Stimulated activated CD4-positive, alpha-beta T cell treated with anti-CD3 and anti-CD28 coated beads, Interleukin-1b, Interleukin-23, amount 100 ng/mL, for 48 hours (primary cell): Measurements from ENCODE around the gene RNF214.
A peak's percentile ranks its signal among the peaks of the same experiment; 100 is the strongest.
"Not testable (repeated sequence)": the region's sequence is repeated elsewhere in the genome, so short reads cannot be mapped to it uniquely, and the experiment has no call there.

Experiments
- DNase-seq: peaks from one replicate; pipeline ENCODE4 v3.0.0-alpha.2; 2020

Gene RNF214

DNA sequence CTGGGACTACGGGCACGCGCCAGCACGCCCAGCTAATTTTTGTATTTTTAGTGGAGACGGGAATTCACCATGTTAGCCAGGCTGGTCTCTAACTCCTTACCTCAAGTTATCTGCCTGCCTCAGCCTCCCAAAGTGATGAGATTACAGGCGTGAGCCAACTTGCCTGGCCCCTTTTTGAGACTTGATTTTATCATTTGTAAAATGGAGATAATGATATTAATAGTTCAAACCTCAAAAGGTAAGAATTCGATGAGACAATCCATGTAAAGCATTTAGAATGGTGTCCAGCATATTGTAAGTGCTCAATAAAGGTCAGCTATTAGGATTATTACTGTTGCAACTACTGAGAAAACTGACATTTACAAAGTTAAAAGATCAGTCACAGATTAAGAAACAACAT is 86.3 kb downstream of the RNF214 start:
- no peak for DNase-seq

DNA sequence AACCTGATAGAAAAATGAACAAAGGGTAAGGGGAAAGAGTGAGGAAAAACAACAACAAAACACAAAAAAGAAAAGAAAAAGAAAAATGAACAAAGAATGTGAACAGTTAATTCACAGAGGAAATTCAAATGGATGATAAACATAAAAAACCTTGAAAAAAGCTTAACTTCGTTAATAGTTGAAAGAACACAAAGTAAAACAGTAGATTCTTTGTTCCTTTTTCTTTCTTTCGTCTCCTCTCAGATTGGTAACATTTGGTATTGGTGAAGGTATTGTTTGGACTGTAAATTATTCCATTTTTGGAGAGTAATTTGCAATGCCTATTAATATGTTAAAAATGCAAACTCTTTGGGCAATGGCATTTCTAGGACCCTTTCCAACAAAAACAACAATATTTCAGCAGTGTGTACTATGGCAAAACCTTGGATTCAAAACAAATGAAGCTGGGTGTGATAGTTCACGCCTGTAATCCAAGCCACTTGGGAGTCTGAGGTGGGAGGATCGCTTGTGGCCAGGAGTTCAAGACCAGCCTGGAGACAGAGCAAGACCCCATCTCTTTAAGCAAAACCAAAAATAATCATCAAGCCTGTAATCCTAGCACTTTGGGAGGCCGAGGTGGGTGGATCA is 86.9 kb downstream of the RNF214 start:
- no peak for DNase-seq

DNA sequence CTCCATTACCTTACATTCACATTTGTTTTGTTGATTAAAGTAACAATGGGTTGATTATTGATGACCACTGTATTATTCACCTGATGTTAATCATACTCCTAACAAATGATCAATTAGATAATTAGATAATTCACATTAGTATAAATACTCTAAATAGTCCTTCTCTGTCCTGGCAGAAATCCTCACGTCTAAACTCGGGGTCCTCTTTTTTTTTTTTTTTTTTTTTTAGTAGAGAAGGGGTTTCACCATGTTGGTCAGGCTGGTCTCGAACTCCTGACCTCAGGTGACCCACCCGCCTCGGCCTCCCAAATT is 94.7 kb downstream of the RNF214 start:
- DNase-seq, result not testable (repeated sequence)

DNA sequence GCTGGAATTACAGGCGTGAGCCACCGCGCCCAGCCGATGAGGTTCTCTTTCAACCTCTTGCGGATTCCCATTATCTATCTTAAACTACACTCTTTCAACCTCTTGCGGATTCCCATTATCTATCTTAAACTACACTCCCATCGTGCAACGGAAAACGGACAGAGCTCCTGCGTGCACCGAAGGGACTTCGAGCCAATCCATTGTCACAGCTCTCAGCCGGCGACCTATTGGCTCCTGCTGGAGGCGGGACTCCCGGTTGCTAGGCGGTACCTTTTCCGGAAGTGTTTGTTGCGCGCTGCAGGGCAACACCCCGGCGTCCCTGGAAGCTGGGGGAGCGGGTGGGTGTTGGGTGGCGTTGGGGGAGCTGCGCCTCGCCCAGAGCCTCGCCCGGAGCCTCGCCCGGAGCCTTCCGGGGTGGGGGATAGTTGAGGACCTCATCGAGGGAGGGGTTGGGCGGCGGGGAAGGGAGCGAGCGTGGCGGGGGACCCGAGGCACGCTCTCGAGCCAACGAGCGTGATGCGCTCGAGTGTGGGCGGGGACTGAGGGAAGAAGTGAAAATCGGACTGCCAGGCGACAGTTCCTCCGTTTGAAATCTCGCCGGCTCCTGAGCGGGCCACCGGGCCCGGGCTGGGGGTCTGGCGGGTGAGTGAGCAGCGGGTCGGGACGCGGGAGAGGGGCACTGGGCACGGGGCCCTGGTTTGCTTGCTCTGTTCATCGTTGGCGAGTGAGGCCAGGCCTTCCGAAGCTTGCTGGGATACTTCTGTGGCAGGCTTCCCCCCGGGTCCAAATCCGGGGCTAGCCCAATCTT is 95.3 kb downstream of the RNF214 start, which contains the start of gene CEP164:
Gene CEP164, plus strand, starts transcription at position 288 of the 808 bp plus-strand sequence. CDS start 10,733 bp downstream, outside the sequence.
- peak; percentile 95 for DNase-seq

DNA sequence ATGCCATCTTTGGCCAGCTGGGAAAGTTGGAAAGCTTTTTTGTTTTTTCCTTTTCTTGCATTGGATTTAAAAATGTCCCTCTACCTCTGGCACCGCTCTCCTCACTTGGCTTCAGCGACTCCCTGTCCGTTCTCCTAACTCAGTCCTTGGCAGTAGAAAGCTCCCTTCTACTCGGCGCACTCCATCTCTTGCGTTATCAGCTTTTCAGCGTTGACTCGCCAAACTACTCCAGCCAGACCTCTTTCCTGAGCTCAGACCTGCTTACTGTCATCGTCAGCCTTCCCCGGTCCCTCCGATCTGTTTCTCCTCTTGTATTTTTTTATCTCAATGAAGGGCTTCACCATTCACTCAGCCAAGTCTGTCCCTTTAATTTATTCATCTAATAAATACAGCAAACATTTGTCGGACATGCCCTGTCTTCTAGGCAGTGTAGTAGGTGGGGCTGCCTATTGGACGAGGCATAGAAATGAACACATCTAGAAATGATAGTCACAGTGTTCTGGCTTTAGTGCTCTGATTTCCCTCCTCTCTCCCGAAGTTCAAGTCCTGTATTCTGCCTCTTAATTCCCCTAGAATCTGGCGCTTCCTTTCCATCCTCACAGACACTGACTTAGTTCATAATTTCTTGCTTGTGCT is 96.0 kb downstream of the RNF214 start:
- DNase-seq, result no peak

DNA sequence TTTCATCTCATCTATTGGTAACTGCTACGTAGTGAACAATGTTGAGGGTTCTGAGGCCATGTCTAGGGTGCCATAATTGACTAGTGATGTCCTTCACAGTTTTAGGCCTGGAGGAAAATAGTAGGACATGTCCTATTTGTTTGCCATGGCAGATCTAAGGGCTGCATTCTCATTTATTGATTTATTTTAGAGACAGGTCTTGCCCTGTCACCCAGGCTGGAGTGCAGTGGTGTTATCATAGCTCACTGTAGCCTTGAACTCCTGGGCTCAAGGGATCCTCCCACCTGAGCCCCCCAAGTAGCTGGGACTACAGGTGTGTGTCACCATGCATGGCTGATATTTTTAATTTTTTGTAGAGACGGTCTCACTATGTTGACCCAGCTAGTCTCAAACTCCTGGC is 100.4 kb downstream of the RNF214 start:
- no peak for DNase-seq

DNA sequence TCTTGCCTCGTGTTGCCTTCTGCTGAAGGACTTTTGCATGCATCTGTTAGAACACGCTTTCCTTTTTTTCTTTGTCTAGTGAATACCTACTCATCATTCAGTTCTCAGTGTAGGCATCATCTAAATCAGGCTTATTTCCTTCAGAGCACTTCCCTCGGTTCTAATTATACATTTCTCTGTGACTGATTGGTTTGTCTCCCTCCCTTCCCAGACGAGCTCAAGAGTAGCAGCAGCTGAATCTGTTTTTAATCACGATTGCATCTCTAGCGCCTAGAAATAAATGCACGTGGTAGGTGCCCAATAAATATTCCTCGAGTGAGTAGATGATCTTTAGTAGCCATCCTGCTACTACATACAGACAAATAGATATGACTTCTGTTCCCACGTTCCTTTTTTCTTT is 101.4 kb downstream of the RNF214 start:
- no peak for DNase-seq

DNA sequence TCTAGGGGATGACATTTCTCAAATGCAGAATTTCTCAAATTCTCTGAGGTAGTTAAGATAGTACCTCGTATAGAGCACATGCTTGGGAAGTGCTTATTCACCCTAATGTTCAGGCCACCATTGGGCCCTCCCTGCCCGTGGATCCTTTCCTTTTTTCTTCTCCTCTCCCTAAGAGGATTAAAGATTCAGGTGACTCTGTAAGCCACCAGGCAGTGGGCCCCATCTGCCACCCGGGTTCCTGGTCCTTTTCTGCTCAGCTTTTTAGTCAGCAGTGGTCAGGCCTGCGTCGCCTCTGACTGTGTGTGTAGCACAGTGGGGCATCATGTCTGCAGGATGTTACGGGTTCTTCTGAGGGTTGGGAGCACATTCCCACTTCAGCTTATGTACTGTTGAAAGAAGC is 102.4 kb downstream of the RNF214 start:
- DNase-seq, result no peak

DNA sequence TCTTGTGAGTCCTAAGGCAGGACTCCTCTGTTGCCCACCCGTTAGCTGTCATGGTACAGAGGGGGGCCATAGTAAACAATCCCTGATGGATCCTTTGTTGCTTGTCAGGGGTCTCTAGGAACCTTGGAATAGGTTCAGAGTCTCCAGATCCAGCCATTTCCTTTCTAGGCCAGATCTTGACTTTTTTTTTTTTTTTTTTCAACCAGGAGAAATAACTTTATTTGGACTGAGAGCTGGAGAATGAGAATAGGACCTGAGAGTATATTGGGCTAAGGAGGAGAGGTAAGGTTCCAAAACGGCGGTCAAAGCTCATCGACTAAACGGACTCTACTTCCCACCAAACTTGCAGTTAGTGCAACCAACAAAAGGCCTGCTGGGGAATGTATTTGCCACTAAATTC is 102.9 kb downstream of the RNF214 start:
- no peak for DNase-seq
